HG02623 (cell line): ENCODE data around the gene DAPP1.

Experiments
- ATAC-seq: cut with Tn5 transposase; IDR thresholded peaks from one replicate; pipeline ENCODE4 v1.9.1; 2021; ENCODE audit warnings: moderate library complexity; ENCODE audit not compliant: unreplicated experiment

DAPP1 gene

GRCh38 chr4:99853190-99853589 lies 36.6 kb downstream of the DAPP1 start:
- no peak for ATAC-seq

DNA sequence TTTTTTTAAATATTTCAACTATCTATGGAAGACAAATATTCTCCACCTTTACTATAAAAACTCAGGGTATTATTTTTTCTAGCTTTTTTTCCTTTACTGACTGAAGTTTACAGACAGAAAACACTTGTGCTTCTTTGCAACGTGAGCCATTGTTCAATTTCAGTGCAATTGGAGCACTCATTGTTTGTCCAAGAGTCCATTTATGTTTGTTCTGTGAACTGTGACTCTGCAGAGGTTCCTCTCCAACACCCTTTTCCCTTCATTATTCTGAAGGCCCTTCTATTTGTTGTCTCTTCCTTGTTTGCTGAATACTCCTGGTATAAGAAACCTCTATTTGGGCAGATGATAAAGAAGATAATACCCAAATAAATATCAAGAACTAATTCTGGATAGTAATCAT lies 37.4 kb downstream of the DAPP1 start:
- ATAC-seq = no peak

DNA sequence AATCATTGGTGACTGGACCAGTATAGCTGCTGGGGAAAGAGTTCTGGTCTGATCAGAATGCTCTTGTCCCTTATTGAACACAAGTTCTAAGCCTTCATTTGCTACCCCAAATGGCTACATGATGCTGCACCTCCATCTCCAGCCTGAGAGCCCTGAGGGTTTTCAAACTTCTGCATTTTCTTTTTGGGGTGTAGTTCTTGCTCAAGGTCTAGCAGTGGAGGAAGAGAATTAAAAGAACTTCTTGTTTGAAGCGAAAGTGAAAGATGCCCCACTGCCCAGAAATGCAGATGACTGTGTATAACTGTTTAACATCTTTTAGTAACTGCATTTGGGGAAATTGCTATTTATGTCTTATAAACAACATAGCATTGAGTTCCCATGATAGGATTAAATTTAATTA lies 39.1 kb downstream of the DAPP1 start:
- peak; percentile 43 for ATAC-seq

GRCh38 chr4:99856166-99856565 lies 39.5 kb downstream of the DAPP1 start:
- no peak for ATAC-seq

- ATAC-seq = no peak
Measured at GRCh38 chr4:99857307-99857706, 40.7 kb downstream of the DAPP1 start.

- no peak for ATAC-seq
Measured at GRCh38 chr4:99859618-99860017, 43.0 kb downstream of the DAPP1 start.

DNA sequence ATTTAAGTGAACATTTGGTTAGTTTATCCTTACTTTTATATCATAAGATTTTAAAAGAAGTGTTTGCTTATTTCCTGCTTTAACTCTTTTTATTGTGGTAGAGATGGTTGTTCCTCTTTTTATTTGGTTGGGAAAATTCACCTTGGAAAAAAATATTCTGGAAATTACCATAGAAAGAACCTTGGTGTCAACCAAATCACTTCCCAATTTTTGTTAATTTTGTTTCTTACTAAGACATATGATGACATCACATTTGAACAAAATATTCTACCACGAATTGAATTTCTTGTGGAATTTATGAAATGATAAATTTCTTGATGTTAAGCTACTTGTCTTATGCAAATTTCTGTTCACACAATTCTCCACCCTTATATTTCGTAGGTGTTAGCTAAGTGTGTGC lies 43.9 kb downstream of the DAPP1 start:
- ATAC-seq = no peak

- peak; percentile 50 for ATAC-seq
Measured at GRCh38 chr4:99861120-99861905, 44.7 kb downstream of the DAPP1 start.

- no peak for ATAC-seq
Measured at GRCh38 chr4:99863804-99864203, 47.2 kb downstream of the DAPP1 start.

DNA sequence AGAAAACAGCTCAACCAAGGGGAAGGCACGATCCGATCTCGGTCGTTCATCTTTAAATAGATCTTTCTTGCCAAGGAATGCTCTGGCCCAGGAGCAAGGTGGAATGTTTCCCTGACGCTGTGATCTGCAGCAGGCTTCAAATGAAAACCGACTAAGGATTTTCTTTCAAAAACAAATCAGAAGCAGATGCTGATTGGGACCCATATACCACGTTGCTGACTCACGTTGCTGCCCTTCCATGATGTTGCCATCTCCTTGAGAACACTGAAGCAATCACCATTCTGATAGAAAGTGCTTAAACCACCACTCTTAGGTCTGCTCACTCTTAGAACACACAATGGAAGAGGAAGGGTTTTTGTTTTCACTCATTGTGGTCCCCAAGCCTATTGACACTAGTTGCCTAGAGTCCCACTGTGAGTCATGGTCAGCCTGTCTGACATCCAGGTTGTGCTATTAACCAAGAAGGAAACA lies 51.5 kb downstream of the DAPP1 start:
- no peak for ATAC-seq

DNA sequence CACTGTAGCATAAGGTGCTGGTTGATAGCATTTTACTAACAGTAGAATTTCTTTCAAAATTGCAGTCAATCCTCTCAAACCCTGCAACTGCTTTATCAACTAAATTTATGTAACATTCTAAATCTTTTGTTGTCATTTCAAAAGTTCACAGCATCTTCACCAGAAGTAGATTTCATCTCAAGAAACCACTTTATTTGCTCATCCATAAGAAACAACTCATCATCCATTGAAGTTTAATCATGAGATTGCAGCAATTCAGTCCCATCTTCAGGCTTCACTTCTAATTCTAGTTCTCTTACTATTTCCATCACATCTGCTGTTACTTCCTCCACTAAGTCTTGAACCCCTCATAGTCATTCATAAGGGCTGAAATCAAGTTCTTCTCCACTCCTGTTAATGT lies 55.9 kb downstream of the DAPP1 start:
- ATAC-seq = no peak

- no peak for ATAC-seq
Measured at GRCh38 chr4:99875071-99875470, 58.4 kb downstream of the DAPP1 start.

DNA sequence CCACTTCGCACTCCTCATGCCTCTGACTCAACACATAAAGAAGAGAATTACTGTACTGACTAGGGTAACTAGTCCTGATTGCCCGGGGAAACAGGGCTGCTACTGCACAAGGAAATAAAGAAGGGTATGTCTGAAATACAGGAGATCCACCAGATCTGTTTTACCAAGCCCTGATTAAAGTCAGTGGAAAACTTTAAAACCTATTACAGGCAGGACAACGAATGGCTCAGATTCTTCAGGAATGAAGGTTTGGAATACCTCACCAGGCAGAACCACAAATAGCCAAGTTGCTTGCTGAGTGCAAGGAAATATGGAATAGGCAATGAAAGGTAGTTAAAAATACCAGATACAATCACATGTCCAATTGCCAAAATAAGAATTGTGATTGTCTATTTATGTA lies 60.3 kb downstream of the DAPP1 start:
- no peak for ATAC-seq

DNA sequence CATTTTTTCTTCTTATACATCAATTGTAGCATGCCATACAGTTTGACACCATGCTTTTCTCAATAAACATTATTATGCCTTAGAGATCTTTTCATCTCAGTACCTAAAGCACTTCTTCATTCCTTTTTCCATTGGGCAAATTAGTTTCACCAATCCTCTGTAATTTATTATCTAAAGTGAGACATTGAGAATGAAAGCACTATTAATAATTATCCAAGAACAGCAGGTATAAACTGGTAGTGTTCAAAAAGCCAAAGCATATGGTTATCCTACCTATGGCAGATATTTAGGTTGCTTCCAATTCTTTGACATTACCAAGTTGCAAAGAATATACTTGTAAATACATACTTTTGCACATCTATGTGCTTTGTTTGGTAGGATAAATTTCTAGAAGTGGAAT lies 62.0 kb downstream of the DAPP1 start:
- ATAC-seq = no peak

DNA sequence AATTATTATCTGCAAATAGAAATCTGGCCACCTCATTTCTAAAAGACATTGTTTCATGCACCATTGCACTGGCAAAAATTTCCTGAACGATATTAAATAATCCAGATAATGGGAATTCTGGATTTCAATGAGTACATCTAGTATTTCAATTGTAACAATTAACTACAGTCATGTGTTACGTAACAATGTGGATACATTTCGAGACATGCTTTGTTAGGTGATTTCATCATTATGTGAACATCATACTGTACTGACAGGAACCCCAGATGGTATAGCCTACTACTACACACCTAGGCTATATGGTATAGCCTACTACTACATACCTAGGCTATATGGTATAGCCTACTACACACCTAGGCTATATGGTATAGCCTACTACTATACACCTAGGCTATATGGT lies 62.8 kb downstream of the DAPP1 start:
- ATAC-seq = no peak

DNA sequence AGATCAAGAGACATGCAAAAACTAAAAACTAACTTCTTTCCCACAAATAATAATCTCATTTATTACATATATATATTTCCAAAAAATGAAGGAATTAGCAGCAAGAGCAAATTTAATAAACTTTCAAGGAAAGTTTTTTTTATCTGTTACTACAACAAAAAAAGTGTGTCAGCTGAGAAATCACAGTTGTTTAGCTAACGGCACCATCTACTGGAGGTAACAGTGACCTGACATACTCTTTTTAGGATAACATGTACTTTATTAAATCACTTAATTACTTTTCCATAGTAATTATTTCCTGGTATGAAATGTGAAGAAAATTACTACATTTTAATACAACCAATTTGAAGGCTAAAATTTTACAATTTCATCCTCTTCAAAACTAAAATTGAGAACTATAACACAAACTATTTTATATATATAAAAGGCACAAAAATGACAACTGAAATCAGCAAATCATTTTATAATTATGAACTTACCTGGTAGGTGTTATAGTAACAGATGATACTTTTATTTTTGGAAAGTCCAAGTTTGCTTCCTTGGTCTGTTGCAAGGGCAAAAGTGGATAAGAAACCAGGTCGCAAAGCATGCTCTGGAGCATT lies 68.5 kb downstream of the DAPP1 start:
- ATAC-seq = no peak

- no peak for ATAC-seq
Measured at GRCh38 chr4:99885687-99886086, 69.1 kb downstream of the DAPP1 start.

GRCh38 chr4:99886146-99886545 lies 69.5 kb downstream of the DAPP1 start:
- ATAC-seq = no peak

DNA sequence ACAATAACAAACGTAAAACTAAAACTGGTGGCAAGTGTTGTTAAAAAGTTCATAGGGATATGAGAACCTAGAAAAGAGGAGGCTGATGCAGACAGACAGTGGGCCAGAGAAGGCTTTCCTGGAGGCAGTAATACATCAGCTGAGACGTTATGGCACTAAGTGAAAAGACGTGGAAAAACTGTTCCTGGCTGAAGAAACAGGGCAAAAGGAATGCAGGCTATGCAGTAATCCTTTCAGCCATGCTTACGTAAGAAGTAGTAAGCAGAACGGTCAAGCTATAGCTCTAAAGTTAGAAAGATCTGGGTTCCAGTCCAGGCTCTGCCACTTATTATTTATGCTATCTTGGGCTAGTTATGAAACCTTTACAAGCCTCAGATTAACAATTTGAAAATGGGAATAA lies 71.2 kb downstream of the DAPP1 start:
- ATAC-seq = no peak

DNA sequence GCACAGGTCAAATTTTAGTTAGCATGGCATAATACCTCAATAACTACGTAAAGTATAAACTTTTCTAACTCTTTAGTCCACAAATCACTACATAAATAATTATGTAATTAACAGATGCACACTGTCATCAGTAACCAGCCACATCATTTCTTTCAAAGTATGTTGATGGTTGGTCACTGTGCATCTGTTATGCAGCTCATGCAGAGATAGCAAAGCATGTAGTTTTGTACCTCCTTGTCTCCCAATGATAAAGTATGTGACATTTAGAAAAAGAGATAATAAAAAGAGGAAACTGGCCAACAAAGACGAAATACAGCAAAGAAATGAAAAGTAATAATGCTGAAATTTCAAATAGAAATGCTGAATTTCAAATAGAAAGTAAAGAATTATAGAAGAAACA lies 74.7 kb downstream of the DAPP1 start:
- no peak for ATAC-seq

- ATAC-seq = no peak
Measured at GRCh38 chr4:99893029-99893428, 76.4 kb downstream of the DAPP1 start.

- no peak for ATAC-seq
Measured at GRCh38 chr4:99893839-99894160, 77.2 kb downstream of the DAPP1 start.
